Cerebellar nuclear complex (tissue), 1 donor: Measurements from ENCODE around the gene RABEP2.
"Not testable (repeated sequence)": the region's sequence is repeated elsewhere in the genome, so short reads cannot be mapped to it uniquely, and the experiment has no call there.

Experiments used
- DNase-seq, 2 experiments: peaks; one replicate each; lab custom pipeline; 2025; lab: John Stamatoyannopoulos, UW

RABEP2 gene

GRCh38 chr16:28879261-28879840 lies 45.7 kb downstream of the RABEP2 start:
- DNase-seq: no peak

GRCh38 chr16:28878083-28878926 lies 46.7 kb downstream of the RABEP2 start, which contains the start of gene ATP2A1:
Gene ATP2A1, plus strand, starts transcription at chr16:28878488. Its CDS starts 184 bp downstream, at chr16:28878672.
- no peak for DNase-seq

DNA sequence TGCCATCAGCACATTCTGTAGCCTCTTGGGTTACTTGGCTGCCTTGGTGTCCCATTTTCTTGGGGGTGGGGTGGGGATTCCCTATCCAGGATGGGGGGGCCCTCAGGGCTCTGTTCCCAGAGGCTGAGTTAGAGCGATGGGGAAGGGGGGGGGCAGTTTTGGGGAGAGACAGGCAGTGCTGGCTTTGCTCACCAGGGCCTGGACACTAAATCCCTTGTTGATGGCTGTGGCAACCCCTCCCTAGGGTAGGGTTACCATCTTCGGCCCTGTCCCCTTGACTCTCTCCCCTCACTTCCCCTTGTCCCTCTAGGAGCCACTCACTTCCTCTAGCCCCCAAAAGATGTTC lies 47.4 kb downstream of the RABEP2 start:
- DNase-seq: no peak

DNA sequence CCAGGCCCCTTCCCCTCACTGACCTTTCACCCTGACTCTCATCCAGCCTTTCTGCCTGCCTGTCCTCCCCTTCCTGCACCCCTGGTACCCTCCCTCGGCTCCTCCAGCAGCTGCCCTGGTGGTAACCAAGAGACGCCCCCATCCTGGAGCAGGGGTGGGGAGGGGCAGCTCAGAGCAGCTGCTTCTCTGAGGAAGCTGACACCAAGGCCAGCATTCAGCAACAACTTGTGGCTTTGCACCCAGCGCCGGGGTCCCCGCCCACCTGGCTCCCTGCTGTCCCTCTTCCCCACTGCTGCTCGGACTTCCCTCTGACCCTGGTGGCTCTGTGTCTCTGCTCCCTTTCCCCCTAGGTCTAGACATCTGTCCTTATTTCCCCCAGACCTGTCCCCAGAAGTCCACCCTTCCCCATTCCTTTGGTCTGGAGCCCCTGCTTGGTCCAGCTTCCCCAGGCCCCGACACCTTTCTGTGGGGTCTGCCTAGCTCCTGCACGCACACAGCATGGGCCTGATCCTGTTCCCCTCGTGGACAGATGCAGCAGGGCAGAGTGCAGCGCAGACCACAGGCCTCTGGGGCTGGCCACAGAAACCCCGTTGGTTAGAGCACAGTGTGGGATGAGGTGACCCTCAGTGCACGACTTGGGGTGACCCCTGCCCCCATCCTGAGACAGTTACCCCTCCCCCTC lies 47.9 kb downstream of the RABEP2 start:
- no peak for DNase-seq

DNA sequence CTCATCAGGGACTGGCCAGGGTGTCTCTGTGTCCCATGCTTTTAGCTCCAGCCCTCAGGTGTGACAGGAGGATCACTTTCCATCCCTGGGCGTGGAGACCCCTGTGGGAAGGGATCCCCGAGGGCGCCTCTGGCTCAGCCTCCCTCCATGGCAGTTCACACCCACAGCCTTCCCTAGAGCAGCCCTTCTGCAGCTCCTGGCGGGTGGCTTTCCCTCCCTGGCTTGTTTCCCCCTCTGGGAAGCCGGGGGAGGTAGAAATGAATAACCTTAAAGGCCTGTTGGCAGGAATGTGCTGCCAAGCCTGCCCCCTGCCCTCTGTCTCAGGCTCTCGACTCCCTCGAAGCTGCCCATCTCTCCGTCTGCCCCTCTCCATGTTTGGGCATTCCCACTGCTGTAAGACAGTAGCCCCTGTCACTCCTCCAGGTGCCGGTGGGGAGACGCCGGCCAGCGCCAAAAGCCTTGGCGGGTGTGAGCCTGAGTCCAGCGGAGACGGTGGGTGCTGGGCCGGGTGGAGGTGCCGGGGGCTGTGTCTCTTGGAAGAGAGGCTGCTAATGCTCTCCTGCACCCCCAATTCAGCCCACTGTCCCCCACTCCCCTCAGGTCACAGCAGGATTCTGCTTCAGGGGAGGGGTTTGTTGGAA lies 48.9 kb downstream of the RABEP2 start:
- no peak for DNase-seq

- no peak for DNase-seq
Observed at GRCh38 chr16:28875134-28876018, 49.7 kb downstream of the RABEP2 start.

DNA sequence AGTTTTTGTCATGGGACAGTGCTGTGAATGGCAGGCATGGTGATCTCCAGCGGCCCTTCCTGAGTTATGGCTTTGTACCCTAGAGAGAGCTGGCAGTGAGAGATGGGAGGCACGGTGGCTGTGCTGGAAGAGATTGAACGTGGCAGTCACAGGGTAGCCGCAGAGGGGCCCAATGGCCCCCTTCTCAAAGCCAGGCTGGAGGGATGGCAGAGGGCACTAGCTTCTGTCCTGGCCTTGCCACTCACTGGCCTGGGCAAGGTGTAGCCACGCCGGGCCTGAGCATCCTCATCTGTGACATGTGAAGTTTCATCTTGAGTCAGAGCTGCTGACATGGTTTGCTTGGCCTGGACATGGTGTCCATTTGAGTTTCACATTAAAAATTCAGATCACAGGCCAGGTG lies 50.6 kb downstream of the RABEP2 start:
- DNase-seq: no peak

GRCh38 chr16:28873543-28874201 lies 51.4 kb downstream of the RABEP2 start:
- no peak for DNase-seq

DNA sequence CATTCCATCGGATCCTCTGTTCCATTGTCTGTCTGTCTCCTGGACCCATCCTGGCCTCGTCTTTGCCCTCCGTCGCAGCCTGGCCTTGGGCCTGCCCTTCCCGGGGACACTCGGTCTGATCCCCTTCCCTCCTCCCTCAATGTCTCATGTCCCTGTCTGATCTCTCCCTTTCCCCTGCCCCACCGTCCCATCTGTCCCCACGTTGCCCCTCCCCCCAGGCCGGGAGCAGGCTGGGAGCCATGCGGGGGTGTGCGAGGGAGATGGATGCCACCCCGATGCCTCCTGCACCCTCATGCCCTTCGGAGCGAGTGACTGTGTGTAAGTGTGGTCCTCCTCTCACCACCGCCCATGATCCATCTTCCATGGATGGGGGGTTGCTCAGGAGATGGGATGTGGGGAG lies 52.1 kb downstream of the RABEP2 start:
- DNase-seq: no peak

DNA sequence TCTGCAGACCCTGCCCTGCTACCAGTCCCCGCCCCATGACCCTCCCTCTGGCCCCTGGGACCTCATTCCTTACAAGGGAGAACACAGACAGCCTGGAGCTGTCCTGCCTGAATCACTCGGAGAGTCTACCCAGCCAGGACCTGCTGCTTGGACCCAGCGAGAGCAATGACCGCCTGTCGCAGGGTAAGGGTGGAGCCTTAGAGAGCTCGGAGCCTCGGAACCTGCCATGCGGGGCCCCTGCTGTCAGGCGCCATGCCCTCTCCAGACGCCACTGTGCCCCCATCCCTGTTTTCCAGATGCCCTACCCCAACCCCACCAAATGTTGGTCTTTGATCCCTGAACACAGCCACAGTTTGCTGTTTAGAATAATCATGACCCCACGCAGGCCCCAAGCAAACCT lies 55.8 kb downstream of the RABEP2 start:
- DNase-seq: no peak

- DNase-seq: not testable (repeated sequence)
Observed at GRCh38 chr16:28867646-28868045, 57.4 kb downstream of the RABEP2 start.

DNA sequence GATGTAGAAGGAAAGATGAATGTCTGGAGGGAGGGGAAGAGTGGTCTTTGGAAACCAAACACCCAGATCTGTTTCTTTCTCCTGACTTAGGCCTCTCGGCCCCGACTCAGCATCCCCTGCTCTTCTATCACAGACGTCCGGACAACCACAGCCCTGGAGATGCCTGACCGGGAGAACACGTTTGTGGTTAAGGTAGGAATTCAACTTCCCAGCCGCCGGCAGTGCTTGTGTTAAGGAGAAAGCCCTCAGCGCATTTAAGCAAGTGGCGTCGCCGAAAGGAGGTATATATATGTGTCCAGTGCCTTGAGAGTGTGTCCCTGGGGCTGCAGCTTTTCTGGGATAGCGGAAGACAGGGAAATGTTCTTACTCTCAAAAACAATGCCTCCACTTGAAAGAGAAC lies 57.8 kb downstream of the RABEP2 start:
- no peak for DNase-seq

- DNase-seq: no peak
Observed at GRCh38 chr16:28866454-28866804, 58.6 kb downstream of the RABEP2 start.

GRCh38 chr16:28865722-28866453 lies 59.1 kb downstream of the RABEP2 start:
- DNase-seq: no peak

GRCh38 chr16:28865001-28865688 lies 59.9 kb downstream of the RABEP2 start:
- no peak for DNase-seq

DNA sequence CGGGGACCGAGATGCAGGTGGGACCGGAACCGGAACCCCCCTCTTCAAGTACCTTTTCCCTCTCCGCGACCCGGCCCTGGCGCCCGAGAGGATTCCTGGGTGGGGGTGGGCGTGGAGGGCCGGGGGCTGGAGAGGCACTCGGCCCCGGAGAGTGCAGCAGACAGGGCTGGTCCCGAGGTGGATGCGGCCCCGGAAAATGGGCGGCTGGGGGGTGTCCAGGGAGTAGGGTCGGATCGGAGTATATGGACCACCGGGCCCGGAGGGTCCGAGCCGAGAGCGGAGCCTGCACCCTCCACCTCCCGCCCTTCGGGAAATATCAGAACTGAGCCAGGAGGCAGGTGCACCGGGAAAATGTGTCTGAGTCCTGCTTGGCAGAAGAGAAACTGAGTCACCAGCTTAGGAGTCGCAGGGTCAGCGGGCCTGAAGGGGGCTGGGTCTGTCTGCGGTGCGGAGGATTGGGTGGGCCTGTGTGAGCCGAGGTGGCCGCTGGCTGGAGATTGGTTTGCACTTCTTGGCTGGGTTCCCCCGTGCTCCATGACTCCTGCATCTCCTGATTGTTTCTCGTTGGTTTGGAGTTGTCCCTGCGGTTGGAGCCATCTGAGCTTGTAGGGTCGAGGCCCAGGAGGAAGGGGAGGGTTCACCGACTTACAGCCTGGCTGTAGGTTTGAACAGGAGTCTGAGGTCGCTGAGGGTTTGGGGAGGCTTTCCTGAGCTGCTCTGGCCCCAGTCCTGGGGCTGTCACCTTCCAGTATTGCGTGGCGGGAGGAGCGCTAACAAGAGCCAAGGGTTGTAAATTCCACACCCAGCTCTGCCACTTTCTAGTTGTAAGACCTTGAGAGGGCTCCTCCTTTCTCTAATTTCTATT lies 60.9 kb downstream of the RABEP2 start:
- DNase-seq: no peak

DNA sequence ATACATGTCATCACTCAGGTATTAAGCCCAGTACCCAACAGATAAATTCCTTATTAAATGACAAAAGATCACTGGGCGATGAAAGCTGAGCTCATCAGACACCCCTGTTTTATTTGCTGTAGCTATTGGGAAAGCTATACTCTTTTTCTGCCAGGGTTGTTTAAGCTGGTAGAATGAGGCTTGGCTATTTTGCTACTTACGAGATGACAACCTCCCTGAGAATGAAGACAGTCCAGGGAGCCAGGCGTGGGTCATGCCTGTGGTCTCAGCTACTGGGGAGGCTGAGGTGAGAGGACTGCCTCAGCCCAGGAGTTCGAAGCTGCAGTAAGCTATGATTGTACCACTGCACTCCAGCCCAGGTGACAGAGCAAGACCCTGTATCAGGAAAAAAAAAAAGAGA lies 65.7 kb downstream of the RABEP2 start:
- DNase-seq: no peak

DNA sequence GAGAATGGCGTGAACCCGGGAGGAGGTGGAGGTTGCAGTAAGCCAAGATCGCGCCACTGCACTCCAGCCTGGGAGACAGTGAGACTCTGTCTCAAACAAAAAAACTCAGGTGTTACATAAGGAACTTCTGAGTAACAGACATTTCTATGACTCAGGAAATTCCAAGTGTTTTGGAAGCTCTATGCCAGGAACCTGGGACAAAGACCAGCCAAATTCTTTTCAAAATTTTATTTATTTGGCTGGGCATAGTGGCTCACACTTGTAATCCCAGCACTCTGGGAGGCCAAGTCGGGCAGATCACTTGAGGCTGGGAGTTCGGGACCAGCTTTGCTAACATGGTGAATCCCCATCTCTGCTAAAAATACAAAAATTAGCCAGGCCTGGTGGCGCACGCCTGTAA lies 66.6 kb downstream of the RABEP2 start:
- DNase-seq: no peak
